Hypothalamus (tissue), 51 donors: ENCODE data around the gene DTNBP1.

ENCODE experiments used
- DNase-seq, 51 donors: peaks; one replicate each; lab custom pipeline; 2025; lab: John Stamatoyannopoulos, UW

DTNBP1 gene

DNA sequence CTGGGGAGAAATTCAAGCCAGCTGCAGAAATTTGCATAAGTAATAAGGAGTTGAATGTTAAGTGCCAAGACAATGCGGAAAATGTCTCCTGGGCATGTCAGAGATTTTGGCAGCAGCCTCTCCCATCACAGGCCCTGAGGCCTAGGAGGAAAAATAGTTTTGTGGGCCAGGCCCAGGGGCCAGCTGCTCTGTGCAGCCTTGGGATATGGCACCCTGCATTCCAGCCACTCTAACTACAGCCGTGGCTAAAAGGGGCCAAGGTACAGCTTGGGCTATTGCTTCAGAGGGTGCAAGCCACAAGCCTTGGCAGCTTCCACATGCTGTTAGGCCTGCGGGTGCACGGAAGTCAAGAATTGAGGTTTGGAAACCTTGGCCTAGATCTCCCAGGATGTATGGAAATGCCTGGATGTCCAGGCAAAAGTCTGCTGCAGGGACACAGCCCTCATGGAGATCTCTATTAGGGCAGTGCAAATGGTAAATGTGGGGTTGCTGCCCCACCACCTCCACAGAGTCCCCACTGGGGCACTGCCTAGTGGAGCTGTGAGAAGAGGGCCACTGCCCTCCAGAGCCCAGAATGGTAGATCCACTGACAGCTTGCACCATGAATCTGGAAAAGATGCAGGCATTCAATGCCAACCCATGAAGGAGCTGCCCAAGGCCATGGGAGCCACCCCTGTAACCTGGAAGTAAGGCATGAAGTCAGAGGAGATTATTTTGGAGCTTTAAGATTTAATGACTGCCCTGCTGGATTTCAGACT, 126.5 kb downstream of the DTNBP1 start:
- no peak for DNase-seq

DNA sequence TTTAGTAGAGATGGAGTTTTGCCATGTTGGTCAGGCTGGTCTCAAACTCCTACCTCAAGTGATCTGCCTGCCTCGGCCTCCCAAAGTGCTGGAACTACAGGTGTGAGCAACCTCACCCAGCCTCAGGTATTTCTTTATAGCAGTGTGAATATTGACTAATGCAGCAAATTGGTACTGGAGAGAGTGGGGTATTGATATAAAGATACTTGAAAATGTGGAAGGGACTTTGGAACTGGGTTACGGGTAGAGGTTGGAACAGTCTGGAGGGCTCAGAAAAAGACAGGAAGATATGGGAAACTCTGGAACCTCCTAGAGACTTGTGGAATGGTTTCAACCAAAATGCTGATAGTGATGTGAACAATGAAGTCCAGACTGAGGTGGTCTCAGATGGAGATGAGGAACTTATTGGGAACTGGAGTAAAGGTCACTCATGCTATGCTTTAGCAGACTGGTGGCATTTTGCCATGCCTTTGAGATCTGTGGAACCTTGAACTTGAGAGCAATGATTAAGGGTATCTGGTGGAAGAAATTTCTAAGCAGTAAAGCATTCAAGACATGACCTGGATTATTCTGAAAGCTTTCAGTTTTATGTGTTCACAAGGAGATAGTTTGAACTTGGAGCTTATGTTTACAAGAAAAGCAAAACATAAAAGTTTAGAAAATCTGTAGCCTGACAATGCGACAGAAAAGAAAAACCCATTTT, 127.2 kb downstream of the DTNBP1 start:
- no peak for DNase-seq

DNA sequence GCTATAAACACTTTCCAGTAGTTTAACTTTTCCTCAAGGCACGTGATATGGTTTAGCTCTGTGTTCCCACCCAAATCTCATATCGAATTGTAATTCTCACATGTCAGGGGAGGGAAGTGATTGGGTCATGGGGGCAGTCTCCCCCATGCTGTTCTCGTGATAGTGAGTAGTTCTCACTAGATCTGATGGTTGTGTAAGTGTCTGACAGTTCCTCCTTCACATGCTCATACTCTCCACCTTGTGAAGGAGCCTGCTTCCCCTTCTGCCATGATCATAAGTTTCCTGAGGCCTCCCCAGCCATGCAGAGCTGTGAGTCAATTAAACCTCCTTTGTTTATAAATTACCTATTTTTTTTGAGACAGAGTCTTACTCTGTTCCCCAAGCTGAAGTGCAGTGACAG, 127.9 kb downstream of the DTNBP1 start:
- DNase-seq: no peak

DNA sequence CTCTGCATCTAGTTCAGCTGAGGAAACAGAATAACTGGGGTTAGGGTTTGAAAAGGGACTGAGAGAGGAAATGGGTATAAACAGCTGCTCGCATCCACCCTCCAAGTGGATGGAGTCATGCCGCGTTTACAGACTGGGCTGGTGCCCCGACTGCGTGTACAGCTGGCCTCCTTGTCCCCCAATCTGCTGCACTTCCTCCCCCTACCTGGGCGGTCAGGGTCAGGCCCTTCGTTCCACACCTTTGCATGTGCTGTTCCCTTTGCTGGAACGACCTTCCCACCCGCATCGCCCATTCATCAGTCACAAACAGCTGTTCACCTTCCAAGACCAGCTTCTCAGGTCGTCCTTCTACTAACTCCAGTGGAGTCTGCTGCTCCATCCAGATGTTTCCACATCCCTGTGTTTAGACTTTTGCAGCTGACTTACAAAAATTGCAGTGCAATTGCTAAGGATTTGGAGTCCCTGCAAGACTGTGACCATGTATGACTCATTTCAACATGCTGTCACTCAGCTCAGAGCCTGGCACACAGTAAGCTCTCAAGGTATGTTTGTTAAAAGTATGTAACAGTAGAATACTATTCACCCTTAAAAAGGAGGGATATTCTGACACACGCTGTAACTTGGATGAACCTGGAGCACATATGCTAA, 129.3 kb downstream of the DTNBP1 start:
- no peak for DNase-seq

DNA sequence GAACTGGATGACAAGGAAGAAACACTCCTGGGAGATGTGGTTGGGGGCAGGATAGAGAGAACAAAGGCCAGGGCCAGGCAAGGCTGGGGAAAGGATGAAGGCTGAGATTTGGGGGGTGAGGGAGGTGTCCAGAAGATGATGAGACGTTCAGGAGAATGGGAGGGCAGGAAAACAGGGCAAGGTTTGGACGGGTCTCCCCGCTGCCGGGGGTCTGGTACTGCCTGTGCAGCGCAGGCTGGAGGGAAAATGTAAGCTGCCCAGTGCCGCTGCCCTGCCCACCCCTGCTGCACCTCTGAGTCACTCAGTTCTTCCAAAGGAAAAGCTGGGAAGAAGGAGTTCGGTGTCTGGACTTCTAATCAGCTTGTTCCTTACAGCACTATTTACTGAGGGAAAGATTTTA, 130.9 kb downstream of the DTNBP1 start:
- no peak for DNase-seq

DNA sequence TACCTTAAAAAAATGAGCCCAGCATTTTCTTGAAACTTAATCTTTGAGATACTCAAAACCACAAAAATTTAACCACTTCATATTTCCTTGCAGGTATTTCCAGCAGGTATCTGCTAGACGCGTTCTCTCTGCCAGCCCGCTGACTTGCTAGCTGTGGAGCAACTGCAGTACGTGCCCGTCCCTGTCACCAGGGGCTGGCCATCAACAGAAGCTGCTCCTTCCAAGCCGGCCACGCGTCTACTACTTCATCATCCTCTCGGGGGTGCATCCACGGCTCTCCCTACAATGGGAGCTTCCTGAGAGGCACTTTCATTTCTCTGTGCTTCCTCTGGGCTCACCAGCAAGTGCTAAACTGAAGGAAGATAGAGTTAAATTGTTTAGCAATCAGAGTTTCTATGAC, 132.4 kb downstream of the DTNBP1 start:
- no peak for DNase-seq

DNA sequence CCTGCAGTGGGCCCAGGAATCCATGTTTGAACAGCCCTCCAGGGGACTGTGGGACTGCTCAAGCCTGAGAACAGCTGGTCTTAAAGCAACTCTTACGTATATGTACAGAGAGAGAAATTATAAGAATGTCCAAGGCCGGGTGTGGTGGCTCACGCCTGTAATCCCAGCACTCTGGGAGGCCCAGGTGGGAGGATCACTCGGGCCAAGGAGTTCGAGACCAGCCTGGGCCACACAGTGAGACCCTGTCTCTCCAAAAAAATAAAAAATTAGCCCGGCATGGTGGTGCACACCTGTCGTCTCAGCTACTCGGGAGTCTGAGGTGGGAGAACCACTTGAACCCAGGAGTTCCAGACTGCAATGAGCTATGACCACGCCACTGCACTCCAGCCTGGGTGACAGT, 134.0 kb downstream of the DTNBP1 start:
- no peak for DNase-seq

DNA sequence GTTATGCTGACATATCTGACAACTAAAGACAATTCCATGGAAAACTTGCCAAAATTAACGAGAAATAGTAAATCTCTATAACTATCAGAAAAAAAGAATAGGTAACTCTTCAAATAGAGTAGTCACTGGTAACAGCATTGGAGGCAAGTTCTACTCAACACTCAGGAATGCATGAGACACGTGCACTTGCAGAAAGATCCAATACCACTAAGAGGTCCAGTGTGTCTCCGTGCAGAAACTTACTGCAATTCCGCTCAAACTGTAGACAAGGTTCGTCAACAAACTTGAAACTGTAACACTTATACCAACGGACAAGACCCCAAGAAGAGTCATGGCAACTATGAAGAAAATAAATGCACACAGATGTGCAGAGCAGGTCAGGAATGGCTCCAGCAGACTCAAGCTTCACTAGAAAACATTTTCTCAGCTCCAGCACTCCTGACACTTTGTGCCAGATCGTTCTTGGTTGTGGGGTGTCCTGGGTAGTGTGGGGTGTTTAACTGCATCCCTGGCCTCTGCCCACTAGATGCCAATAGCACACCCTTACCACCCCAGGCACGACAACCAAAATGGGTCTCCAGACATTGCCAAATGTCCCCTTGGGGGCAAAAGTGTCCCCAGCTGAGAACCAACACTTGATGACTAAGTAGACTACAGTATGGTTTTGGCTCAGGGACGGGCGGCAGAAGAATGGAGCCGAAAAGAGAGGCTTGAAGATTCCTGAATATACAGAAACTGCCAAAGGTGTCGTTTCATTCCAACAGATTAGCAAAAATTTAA, 134.8 kb downstream of the DTNBP1 start:
- DNase-seq: no peak

DNA sequence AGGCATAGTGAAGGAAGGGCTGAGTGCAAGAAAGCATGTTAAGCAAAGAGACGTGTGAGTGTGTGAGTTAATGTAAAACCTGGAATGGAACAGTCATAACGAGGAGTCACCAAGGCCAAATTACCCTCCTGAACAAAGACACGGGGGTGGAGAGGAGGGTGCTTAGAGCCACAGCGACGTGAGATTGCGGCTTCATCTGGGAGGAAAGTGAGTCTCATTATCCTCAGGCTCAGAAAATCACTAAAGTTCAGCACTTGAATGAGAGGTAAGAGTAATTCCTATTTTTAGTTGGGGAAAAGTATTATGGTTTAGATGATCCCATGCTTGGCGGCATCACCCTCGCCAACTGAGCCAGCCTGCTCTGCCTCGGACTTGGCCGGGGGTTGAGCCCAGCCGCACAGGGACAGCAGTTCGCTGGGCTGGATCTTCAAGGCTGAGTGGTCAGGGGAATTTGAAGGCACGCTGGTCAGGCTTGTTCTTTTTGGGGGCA, 136.6 kb downstream of the DTNBP1 start:
- no peak for DNase-seq

DNA sequence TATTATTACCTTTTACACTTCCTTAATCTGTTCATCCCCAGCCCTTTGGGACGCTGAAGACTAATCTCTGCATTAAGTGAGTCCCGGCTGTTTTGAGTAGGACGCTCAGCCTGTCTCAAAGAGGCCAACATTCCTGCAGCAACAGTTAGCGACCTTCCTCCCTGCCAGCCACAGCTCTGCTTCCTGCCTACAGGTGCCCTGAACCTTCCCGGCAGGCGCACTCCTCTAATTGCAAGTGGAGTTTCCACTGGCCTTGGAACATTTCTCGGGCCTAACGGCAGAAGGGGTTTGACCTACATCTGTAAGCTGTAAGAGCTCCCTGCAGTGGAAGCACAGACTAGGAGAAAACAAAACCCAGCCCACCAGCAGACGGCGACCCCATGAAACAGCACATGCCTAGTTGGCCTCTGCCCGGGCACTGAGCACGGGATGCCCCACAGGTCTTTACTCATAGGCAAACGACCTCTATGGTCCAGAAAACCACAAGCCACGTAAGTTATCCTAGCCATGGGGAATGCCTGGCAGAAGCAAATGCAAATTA, 137.9 kb downstream of the DTNBP1 start:
- no peak for DNase-seq

DNA sequence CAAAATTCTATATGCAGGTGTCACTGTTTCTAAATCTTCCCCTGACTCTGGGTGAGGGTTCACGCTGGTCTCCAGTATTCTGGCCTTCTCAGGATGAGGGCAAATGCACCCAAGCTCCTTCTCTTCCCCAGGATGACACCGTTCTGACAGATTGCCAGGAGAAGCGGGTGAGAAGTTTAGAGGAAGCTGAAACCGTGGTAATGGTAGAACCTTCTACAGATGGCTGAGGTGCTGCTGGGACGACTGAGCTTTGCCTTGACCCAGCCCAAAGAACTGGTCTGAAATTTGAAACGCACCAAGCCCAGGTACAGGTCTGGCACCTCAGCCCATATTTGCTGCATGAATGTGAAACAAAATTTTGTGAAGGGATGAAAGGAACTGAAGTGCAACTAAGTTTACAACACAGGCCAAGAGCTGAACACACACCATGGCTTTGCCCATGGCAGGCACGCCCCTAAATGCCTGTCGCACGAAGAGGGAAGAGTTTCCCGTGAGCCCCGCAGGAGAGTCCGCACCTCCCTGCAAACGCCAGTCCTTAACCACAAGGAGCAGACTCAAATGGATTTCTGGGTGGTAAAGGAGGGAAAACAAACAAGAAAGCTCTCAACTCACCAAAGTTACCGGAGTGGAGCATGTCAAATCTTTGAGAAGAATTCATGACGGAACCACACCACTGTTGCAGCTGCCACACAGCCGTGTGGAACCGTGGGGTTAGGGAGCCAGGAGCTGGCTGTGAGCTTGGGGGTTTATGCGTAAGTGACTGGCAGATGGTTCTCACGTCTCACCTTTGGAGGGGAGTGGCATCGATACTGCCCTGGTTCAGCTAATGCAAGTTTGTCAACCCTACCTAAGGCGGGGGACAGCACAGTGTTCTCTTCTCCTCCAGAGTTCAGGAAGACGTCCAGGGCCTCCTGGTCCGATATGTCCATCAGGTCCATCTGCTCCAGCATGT, 138.9 kb downstream of the DTNBP1 start:
- no peak for DNase-seq

DNA sequence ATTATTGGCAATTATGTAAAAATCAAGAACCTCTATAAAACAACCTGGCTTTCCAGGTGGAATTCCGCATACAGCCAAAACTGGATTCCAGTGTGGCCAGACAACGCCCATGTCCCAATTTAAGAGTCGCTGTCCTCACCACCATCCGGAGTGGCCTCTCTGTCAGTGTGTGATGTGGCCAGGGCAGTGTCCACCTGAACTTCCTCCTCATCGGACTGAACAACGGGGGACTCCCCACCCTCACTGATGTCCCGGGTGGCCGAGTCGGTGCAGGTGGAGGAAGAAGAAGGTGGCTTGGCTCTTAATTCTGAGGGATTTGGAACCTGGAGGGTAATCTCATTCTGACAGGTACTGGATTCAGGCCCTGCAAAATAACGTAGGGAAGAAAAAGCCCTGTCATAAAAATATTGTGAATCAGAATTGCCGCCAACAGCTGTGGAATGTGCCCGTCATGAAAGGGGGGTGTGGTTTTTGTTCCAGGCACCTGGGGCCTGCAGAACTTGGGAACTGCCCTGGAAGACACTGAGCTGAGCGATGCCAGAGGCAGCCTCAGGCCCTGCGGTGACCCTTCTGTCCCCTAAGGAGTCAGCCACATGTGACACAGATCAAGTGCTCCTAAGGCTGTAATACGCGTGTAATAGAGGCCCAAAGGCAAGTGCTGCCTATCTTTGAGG, 139.8 kb downstream of the DTNBP1 start:
- no peak for DNase-seq

DNA sequence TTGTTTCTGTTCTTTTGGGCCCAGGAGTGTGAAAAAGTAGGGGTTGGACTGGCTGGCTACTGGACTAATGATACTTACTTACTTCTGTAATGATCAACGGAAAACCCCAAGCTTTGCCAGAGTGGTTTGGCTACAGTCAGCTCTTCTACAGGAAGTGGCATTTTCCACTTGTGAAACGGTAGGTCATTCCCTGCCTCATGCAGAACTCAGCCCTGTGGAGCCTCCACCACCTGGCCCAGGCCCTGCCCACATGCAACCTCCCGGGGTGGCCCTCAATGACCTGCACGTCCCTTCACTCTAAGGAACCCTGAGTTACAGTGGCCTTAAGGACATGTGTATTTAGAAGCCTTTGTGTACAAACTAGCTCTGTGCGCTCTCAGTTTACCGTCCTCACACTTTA, 140.4 kb downstream of the DTNBP1 start:
- no peak for DNase-seq

DNA sequence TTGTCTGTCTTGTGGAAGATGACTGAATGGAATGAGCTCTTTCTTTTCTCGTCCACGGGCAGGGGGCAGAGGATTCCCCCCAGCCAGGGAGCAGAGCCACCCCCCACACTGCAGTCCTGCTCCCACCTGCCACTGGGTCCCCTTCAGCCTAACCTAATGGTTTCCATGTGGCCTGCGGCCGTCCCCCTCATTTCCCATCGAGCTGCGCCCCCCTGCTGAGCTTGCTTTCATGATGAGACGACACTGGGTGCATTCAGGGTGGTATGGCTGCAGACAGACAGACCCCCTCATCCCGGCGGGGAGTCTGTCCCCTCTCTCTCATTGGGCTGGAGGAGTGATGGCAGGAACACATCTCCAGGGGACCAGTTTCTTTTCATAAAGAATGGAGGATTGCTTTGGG, 140.8 kb downstream of the DTNBP1 start:
- no peak for DNase-seq

DNA sequence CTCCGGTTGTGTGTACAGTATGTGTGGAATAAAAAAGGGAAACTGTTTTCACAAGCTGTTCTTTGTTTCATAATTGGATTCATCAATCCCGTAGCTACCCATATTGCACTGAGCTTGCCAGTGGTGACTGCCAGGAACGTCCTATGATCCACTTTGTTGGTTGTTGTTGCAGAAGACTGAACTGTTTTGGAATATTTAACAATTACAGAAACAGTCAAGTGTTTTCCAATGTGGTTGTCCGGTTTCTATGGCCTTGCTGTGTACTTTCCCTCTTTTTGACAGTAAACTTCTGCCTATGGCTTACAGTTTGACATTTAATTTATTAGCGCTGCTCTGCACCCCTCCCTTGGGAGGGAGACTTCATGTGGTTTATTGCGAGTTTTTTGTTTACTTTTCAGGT, 141.2 kb downstream of the DTNBP1 start:
- DNase-seq: peak in 5 of 51 donors; percentile 6 to 45 (median 18)

DNA sequence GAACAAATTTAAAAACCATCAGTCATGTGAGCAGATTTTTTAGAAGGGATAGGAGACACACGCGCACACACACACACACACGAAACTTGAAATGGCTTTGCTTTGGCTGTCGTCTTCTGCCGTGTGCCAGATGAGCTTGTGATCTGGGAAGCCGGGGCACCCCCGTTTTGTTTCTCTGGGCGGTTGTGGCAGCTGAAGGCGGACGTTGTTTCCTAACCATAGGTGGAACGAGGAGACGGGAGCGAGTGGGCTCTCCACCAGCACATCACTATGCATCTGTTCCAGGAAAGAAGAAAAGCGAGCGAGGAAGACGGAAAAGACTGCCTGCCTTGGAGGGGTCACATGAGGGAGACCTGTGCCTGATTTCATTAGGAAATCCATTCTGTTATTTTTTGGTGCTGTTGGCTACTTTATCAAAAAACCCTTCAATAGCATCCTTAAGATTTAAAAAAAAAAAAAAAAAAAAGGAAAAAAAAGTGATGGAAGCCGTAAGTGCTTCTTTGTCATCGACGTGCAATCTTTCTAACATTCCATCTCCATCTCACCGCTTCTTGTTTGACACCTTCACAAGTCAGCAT, 142.1 kb downstream of the DTNBP1 start:
- DNase-seq: no peak

DNA sequence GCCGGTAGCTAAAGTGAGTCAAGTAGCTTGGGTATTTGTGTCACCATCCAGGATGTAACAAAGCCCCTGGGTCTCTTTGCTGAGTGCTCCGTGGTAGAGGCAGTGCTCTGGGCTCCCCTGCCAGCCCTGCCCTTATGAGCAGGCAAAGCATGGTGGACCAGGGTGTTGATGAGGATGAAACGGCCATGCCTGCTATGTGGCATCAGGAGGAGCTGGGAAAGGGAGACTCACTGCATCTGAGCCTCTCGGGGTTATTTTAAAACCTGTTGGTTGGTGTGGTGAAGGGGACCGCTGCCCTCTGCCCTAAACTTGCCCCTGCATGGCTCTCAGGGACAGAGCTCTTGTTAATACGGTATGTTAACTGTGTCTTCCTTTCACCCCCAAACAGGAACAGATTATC, 143.1 kb downstream of the DTNBP1 start:
- DNase-seq: no peak

DNA sequence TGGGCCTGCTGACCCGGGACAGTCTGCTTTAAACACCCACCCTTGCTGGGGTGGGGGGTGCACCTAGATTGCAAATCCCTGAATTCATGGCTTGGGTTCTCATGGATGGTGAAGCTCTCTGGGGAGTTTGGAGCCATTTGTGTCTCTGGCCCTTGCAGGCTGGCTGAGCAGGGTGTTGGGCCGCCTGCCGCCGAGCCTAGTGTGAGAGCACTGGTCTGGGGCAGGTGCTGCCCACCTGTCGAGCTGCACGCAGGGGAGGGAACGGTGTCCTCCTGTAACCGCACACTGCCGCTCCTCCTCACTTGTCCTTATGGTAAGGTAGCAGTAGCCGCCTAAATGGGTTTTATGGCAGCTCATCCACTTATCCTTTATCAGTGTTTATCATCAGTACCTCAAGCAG, 143.9 kb downstream of the DTNBP1 start:
- no peak for DNase-seq

DNA sequence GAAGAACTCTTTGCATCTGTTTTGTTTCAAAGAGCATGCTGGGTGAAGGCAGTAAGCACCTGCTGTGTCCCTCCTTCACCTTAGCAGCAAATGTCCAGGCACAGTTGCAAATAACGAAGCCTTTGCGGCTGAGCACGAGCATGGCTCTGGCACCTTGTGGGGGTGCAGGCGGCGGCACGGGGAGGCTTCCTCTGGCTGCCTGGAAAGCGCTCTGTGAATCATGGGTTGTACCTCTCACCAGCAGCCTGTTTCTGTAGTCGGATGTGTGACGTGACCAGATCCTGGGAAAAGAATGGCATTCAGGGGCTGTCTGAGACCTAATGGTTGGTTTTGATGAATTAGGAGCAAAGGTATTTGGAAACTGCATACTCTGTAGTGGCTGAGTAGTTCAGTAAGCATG, 144.8 kb downstream of the DTNBP1 start:
- DNase-seq: peak in 3 of 51 donors; percentile 4 to 24 (median 10)
